Neutrophil (primary cell): ENCODE data around the gene TMCC1.

Source experiments
- H3K27ac ChIP-seq: fragments of 200-600 bp; sonication (generic); 2 replicates; pipeline ENCODE4 v1.5.1; 2016; ENCODE audit warnings: mild to moderate bottlenecking, moderate library complexity
- H3K27me3 ChIP-seq: fragments of 200-600 bp; sonication (generic); 2 replicates; pipeline ENCODE4 v1.6.0; 2016; ENCODE audit warnings: mild to moderate bottlenecking
- H3K36me3 ChIP-seq: fragments of 200-600 bp; sonication (generic); 2 replicates; pipeline ENCODE4 v1.5.1; 2017
- H3K4me1 ChIP-seq, 2 experiments: fragments of 200-600 bp in 1 of 2; sonication (generic) in 1 of 2; 1 replicate in 1 of 2; 2 replicates in 1 of 2; pipeline versions ENCODE4 v1.5.1 to v1.6.1; 2013 to 2016; ENCODE audit warnings: low read depth in 1 of 2, low read length in 1 of 2, mild to moderate bottlenecking in 1 of 2, moderate library complexity in 1 of 2; ENCODE audit not compliant: control insufficient read depth in 1 of 2, insufficient read depth in 1 of 2
- H3K4me3 ChIP-seq, 2 experiments: fragments of 200-600 bp in 1 of 2; sonication (generic) in 1 of 2; 1 replicate in 1 of 2; 2 replicates in 1 of 2; pipeline ENCODE4 v1.5.1; 2013 to 2016; ENCODE audit warnings: low read depth in 1 of 2, low read length in 1 of 2, mild to moderate bottlenecking in 1 of 2, moderate library complexity in 1 of 2
- H3K9me3 ChIP-seq: fragments of 200-600 bp; sonication (generic); 2 replicates; pipeline ENCODE4 v1.5.1; 2016
- CTCF ChIP-seq: fragments of 200-600 bp; sonication (generic); IDR thresholded peaks from 2 replicates; pipeline ENCODE4 v1.5.1; 2016; ENCODE audit warnings: antibody characterized with exemption

TMCC1 gene

GRCh38 chr3:129688271-129688895, 205.1 kb downstream of the TMCC1 start:
- H3K4me3 ChIP-seq, result no peak overlapping the region

GRCh38 chr3:129687586-129688125, 205.9 kb downstream of the TMCC1 start:
- Histone ChIP-seq H3K27me3 (no peaks in the 10 kb centered on the region), H3K36me3 (no peaks in the 10 kb centered on the region), H3K27ac (no peak overlapping the region), H3K9me3 (no peaks in the 10 kb centered on the region), H3K4me1 (peaks cover 0 to 7% of the 10 kb centered on the region in 2 experiments), H3K4me3 (no peak overlapping the region)
- no peak for TF ChIP-seq CTCF

More at GRCh38 chr3:129688271-129688895, 205.1 kb downstream of the TMCC1 start:
- H3K27me3 ChIP-seq, result no peaks in the 10 kb centered on the region
- no peaks in the 10 kb centered on the region for H3K9me3 ChIP-seq
- H3K27ac ChIP-seq, result no peak overlapping the region
- H3K4me1 ChIP-seq, result peaks cover 0 to 7% of the 10 kb centered on the region in 2 experiments
- H3K36me3 ChIP-seq, result no peaks in the 10 kb centered on the region
- TF ChIP-seq CTCF, result no peak

GRCh38 chr3:129686941-129687340, 206.6 kb downstream of the TMCC1 start:
- H3K36me3 ChIP-seq, result no peaks in the 10 kb centered on the region
- peaks cover 0 to 7% of the 10 kb centered on the region in 2 experiments for H3K4me1 ChIP-seq
- no peaks in the 10 kb centered on the region for H3K9me3 ChIP-seq
- no peak for TF ChIP-seq CTCF
- H3K27me3 ChIP-seq, result no peaks in the 10 kb centered on the region
- H3K4me3 ChIP-seq, result no peak overlapping the region
- no peak overlapping the region for H3K27ac ChIP-seq

GRCh38 chr3:129684270-129684669, 209.2 kb downstream of the TMCC1 start:
- Histone ChIP-seq H3K4me3 (no peak overlapping the region), H3K4me1 (peaks cover 0 to 5% of the 10 kb centered on the region in 2 experiments), H3K36me3 (no peaks in the 10 kb centered on the region), H3K9me3 (no peaks in the 10 kb centered on the region), H3K27me3 (no peaks in the 10 kb centered on the region), H3K27ac (no peak overlapping the region)
- no peak for TF ChIP-seq CTCF

GRCh38 chr3:129683201-129683600, 210.3 kb downstream of the TMCC1 start:
- Histone ChIP-seq H3K9me3 (no peaks in the 10 kb centered on the region), H3K4me1 (peaks cover 0 to 5% of the 10 kb centered on the region in 2 experiments), H3K4me3 (no peak overlapping the region), H3K36me3 (no peaks in the 10 kb centered on the region), H3K27ac (no peak overlapping the region), H3K27me3 (no peaks in the 10 kb centered on the region)
- TF ChIP-seq CTCF, result no peak
